HepG2 (cell line): Measurements from ENCODE around the gene TRIO. TPM values are rescaled to one million over a fixed set of nuclear protein-coding genes. Genes with fewer than 3 reads are reported as not detected.

Experiments used
- ATAC-seq: fragments of 200-7000 bp; cut with Tn5 transposase; 3 replicates; pipeline ENCODE4 v1.9.1; 2020; ENCODE audit warnings: mild to moderate bottlenecking, moderate library complexity
- BruUV-seq: library from RNA; stranded (reverse); fragments of 400-500 nt; replicated peaks from 2 replicates; lab custom pipeline; 2021; lab: Mats Ljungman, UMichigan
- CTCF ChIA-PET: fragments of 300-600 bp; formaldehyde crosslinking; extraction: SDS; loops from one replicate; lab custom pipeline; 2021; ENCODE audit warnings: low total read pairs, inconsistent platforms, low intra/inter-chr PET ratio; lab: Yijun Ruan, JAX
- POLR2A ChIA-PET: fragments of 350-600 bp; sonication (Branson Sonifier 250); formaldehyde crosslinking; loops from one replicate; lab custom pipeline; 2020; ENCODE audit warnings: antibody characterized with exemption, inconsistent platforms; lab: Yijun Ruan, JAX
- DNase-seq: peaks from one replicate; pipeline ENCODE4 v3.0.0-alpha.2; 2015; ENCODE audit warnings: low spot score
- FAIRE-seq: peaks from 3 replicates; lab custom pipeline; 2011; peaks lifted over from hg19 to GRCh38; lab: Jason Lieb, UNC
- H2AFZ ChIP-seq: one replicate; pipeline ENCODE4 v1.6.1; 2011; ENCODE audit warnings: low read length, inconsistent platforms
- H3K27ac ChIP-seq: fragments of 300-600 bp; 3 replicates; pipeline ENCODE4 v1.8.0; 2011; ENCODE audit warnings: mixed run types, mild to moderate bottlenecking, mixed read lengths, low read length, inconsistent platforms; ENCODE audit not compliant: insufficient read depth; ENCODE audit errors: extremely low read length
- H3K27me3 ChIP-seq, 2 experiments: fragments of 200-600 bp in 1 of 2; 2 replicates in 1 of 2; 3 replicates in 1 of 2; pipeline versions ENCODE4 v1.6.0 to v1.8.0; 2011; ENCODE audit warnings: low read length in 2 of 2, mild to moderate bottlenecking in 2 of 2, moderate library complexity in 2 of 2, inconsistent platforms in 1 of 2; ENCODE audit not compliant: insufficient read depth in 2 of 2, control insufficient read depth in 1 of 2
- H3K36me3 ChIP-seq, 2 experiments: fragments of 200-600 bp in 1 of 2; replicated peaks in 1 of 2; 2 replicates in 1 of 2; 3 replicates in 1 of 2; pipeline versions ENCODE4 v1.5.1 to v1.8.0; 2011; ENCODE audit warnings: low read length in 2 of 2, inconsistent platforms in 1 of 2; ENCODE audit not compliant: insufficient read depth in 2 of 2, control insufficient read depth in 1 of 2
- H3K4me1 ChIP-seq: 2 replicates; pipeline ENCODE4 v1.5.1; 2012; ENCODE audit warnings: low read length, inconsistent platforms; ENCODE audit not compliant: insufficient read depth
- H3K4me2 ChIP-seq: 2 replicates; pipeline ENCODE4 v1.6.0; 2011; ENCODE audit warnings: low read depth, low read length, inconsistent platforms
- H3K4me3 ChIP-seq, 3 experiments: fragments of 200-600 bp in 1 of 3; sonication (generic), shearing (Covaris generic) in 1 of 3; replicated peaks in 1 of 3; 2 replicates each; pipeline ENCODE4 v1.5.1; 2011 to 2016; ENCODE audit warnings: low read length in 3 of 3, inconsistent platforms in 2 of 3, low read depth in 2 of 3, mild to moderate bottlenecking in 2 of 3, control low read depth in 1 of 3, mixed read lengths in 1 of 3; ENCODE audit not compliant: insufficient read depth in 1 of 3
- H3K79me2 ChIP-seq: one replicate; pipeline ENCODE4 v1.6.1; 2011; ENCODE audit warnings: low read length, inconsistent platforms; ENCODE audit not compliant: insufficient read depth
- H3K9ac ChIP-seq: 2 replicates; pipeline ENCODE4 v1.6.0; 2011; ENCODE audit warnings: mild to moderate bottlenecking, low read depth, low read length, inconsistent platforms; ENCODE audit not compliant: insufficient read depth
- H3K9me3 ChIP-seq: 2 replicates; pipeline ENCODE4 v1.5.1; 2012; ENCODE audit warnings: mild to moderate bottlenecking, low read length
- H4K20me1 ChIP-seq: 2 replicates; pipeline ENCODE4 v1.6.0; 2011; ENCODE audit warnings: inconsistent platforms, mild to moderate bottlenecking, low read length, moderate library complexity; ENCODE audit not compliant: insufficient read depth
- CEBPG ChIP-seq: IDR thresholded peaks from 2 replicates; pipeline ENCODE4 v1.6.1; 2016
- HMG20B ChIP-seq: conservative IDR thresholded peaks from 2 replicates; pipeline ENCODE4 v1.6.1; 2016; ENCODE audit warnings: missing genetic modification reagents, missing compliant biosample characterization
- MATR3 ChIP-seq: sonication (generic); formaldehyde crosslinking; IDR thresholded peaks from 2 replicates; pipeline ENCODE4 v1.4.0; 2020; ENCODE audit warnings: missing genetic modification reagents
- MNT ChIP-seq: fragments of 450-650 bp; IDR thresholded peaks from 2 replicates; pipeline ENCODE4 v1.6.1; 2016
- MTA1 ChIP-seq: sonication (generic); formaldehyde crosslinking; IDR thresholded peaks from 2 replicates; pipeline ENCODE4 v1.4.0; 2020; ENCODE audit warnings: missing genetic modification reagents, mild to moderate bottlenecking, borderline replicate concordance
- NCOR1 ChIP-seq: fragments of 200-600 bp; sonication (generic); IDR thresholded peaks from 2 replicates; pipeline ENCODE4 v1.7.0; 2017; ENCODE audit warnings: antibody characterized with exemption, low read length, borderline replicate concordance
- PRDM10 ChIP-seq: sonication (generic); formaldehyde crosslinking; IDR thresholded peaks from 2 replicates; pipeline ENCODE4 v1.4.0; 2020; ENCODE audit warnings: low read depth, missing genetic modification reagents
- SNAI1 ChIP-seq: sonication (generic); formaldehyde crosslinking; IDR thresholded peaks from 2 replicates; pipeline ENCODE4 v1.5.0; 2020; ENCODE audit warnings: mild to moderate bottlenecking, missing genetic modification reagents, borderline replicate concordance
- ZBTB14 ChIP-seq: sonication (generic); formaldehyde crosslinking; IDR thresholded peaks from 2 replicates; pipeline ENCODE4 v1.4.0; 2020; ENCODE audit warnings: missing genetic modification reagents
- ZBTB38 ChIP-seq: sonication (generic); formaldehyde crosslinking; IDR thresholded peaks from 2 replicates; pipeline ENCODE4 v1.5.1; 2020; ENCODE audit warnings: mild to moderate bottlenecking, missing genetic modification reagents
- ZBTB7B ChIP-seq: sonication (generic); formaldehyde crosslinking; IDR thresholded peaks from 2 replicates; pipeline ENCODE4 v1.4.0; 2020; ENCODE audit warnings: missing genetic modification reagents
- ZNF101 ChIP-seq: sonication (generic); formaldehyde crosslinking; IDR thresholded peaks from 2 replicates; pipeline ENCODE4 v1.4.0; 2020; ENCODE audit warnings: mild to moderate bottlenecking, low read depth, missing genetic modification reagents, borderline replicate concordance
- ZNF616 ChIP-seq: sonication (generic); formaldehyde crosslinking; IDR thresholded peaks from 2 replicates; pipeline ENCODE4 v1.5.0; 2020; ENCODE audit warnings: low read depth, mild to moderate bottlenecking, missing genetic modification reagents
- ZNF800 ChIP-seq: sonication (generic); formaldehyde crosslinking; IDR thresholded peaks from 2 replicates; pipeline ENCODE4 v1.4.0; 2020; ENCODE audit warnings: missing genetic modification reagents
- ZSCAN9 ChIP-seq: IDR thresholded peaks from 2 replicates; pipeline ENCODE4 v1.6.1; 2016; ENCODE audit warnings: borderline replicate concordance
- WGBS: methylation state at CpG from one replicate; pipeline ENCODE4 v1.1.6; 2017; ENCODE audit warnings: low lambda C conversion rate; 5-methylcytosine and 5-hydroxymethylcytosine counted together
- in situ Hi-C: cut with HindIII; loops from 2 replicates; pipeline ENCODE4 v1.10.0; 2017; ENCODE audit warnings: low pct_unique_long_range_greater_than_20kb; ENCODE audit not compliant: extremely low pct_ligation_motif_present
- intact Hi-C: fragments of 100-400 bp; cut with micrococcal nuclease; formaldehyde crosslinking; loops from one replicate; pipeline ENCODE4 v1.10.0; 2022; ENCODE audit not compliant: unreplicated experiment
- polyA plus RNA-seq, 8 experiments: library from polyadenylated mRNA; depleted of rRNA in 3 of 8; stranded (reverse) in 7 of 8; unstranded in 1 of 8; fragments of >200 nt; fragmentation: Illumina TruSeq in 4 of 8; extraction: Trizol in 4 of 8; gene quantifications; 2 replicates each; pipeline versions ENCODE4 v1.2.1 to v1.2.3, GENCODE V29; 2011 to 2016; ENCODE audit warnings: low read depth in 4 of 8, missing spikeins in 1 of 8, mixed read lengths in 1 of 8; ENCODE audit not compliant: insufficient read depth in 1 of 8
- total RNA-seq, 5 experiments: library from RNA; depleted of rRNA; stranded (reverse); fragments of >200 nt; fragmentation: Illumina TruSeq; extraction: Trizol; gene quantifications; 2 replicates each; pipeline ENCODE4 v1.2.3, GENCODE V29; 2016; ENCODE audit warnings: low read depth in 1 of 5

The TRIO gene
- total and polyA plus RNA-seq, 2 of the 13 experiments (the other 11 are each of a cell fraction or from before 2014, with no cell fraction given): 45.2 to 45.9 TPM

- 97% methylated on average over 13 of the region's 13 CpGs for WGBS
- CTCF ChIA-PET: no interaction called here
- TF ChIP-seq ZBTB7B (CRISPR knock-in tag) (no peak), ZNF616 (CRISPR knock-in tag) (no peak), HMG20B (CRISPR knock-in tag) (no peak), MATR3 (CRISPR knock-in tag) (no peak), CEBPG (CRISPR knock-in tag) (no peak), SNAI1 (no peak), MNT (no peak), ZBTB38 (no peak), NCOR1 (no peak), PRDM10 (no peak), ZNF800 (no peak), ZBTB14 (no peak), MTA1 (CRISPR knock-in tag) (no peak), ZSCAN9 (CRISPR knock-in tag) (no peak), ZNF101 (CRISPR knock-in tag) (no peak)
Measured at GRCh38 chr5:14429101-14430050, 286.2 kb downstream of the TRIO start.

More at GRCh38 chr5:14429101-14430050, 286.2 kb downstream of the TRIO start:
- Histone ChIP-seq H4K20me1 (no peaks in the 10 kb centered on the region; the same call in 1 of the 2 replicates), H3K79me2 (no peaks in the 10 kb centered on the region), H3K27ac (no peak overlapping the region), H3K4me1 (no peaks in the 10 kb centered on the region), H3K36me3 (peaks cover 6 to 30% of the 10 kb centered on the region in 2 experiments; a peak in 4 of 5 replicates), H3K9me3 (no peaks in the 10 kb centered on the region), H3K27me3 (no peaks in the 10 kb centered on the region), H3K4me3 (no peak overlapping the region), H3K9ac (no peak overlapping the region), H3K4me2 (no peak overlapping the region), H2AFZ (no peak overlapping the region)
- in situ Hi-C loops: no loop called here
- intact Hi-C loops: no loop called here
- FAIRE-seq: no peak
- DNase-seq: no peak
- BruUV-seq: no TSS peak
- POLR2A ChIA-PET: no interaction called here
- ATAC-seq: no peak
